DMS53 treated with DMSO at 0.1 percent for 48 hours (cell line): ENCODE results near the gene EXD3.

Experiments used
- DNase-seq: peaks from one replicate; lab custom pipeline; 2025; ENCODE audit not compliant: unreplicated experiment; lab: John Stamatoyannopoulos, UW

EXD3 gene

DNA sequence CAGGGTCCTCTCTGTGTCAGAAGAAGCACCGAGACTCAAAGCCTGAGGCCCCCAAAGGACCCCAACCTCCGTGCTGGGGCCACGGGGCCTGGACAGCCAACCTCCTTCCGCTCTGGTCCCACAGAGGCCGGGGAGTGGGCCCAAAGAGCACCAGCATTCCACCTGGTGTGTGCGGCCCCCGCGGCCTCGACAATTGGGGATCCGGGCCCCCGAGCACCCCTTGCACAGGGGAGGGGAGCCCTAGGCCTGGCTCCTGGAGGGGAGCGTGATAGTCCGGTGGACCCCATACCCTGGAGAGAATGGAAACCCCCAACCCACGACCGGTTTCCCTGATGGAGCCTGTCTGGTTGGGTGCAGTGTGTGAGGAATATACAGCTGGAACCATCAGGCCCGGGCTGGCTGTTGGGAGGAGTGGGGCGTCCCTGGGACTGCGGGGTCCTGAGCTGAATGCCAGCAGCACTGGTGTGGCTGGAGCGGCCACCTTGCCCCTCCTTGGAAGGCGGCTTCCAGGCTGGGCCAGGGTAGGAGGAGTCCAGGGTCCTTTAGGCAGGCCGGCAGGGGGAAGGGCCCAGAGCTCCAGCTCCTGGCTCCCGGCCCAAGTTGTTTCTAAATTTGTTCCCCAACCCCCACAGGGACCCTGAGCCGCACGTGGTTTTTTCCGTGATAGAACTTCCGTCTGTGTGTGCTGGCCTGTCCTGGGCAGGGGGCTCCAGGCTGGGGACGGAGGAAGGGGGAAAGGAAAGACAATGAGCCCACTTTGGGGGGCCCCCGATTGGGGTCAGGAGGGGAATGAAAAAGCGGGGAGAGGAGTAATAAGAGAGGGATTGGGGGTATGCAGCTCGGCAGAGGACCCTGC, 146.3 kb downstream of the EXD3 start:
- DNase-seq = no peak

DNA sequence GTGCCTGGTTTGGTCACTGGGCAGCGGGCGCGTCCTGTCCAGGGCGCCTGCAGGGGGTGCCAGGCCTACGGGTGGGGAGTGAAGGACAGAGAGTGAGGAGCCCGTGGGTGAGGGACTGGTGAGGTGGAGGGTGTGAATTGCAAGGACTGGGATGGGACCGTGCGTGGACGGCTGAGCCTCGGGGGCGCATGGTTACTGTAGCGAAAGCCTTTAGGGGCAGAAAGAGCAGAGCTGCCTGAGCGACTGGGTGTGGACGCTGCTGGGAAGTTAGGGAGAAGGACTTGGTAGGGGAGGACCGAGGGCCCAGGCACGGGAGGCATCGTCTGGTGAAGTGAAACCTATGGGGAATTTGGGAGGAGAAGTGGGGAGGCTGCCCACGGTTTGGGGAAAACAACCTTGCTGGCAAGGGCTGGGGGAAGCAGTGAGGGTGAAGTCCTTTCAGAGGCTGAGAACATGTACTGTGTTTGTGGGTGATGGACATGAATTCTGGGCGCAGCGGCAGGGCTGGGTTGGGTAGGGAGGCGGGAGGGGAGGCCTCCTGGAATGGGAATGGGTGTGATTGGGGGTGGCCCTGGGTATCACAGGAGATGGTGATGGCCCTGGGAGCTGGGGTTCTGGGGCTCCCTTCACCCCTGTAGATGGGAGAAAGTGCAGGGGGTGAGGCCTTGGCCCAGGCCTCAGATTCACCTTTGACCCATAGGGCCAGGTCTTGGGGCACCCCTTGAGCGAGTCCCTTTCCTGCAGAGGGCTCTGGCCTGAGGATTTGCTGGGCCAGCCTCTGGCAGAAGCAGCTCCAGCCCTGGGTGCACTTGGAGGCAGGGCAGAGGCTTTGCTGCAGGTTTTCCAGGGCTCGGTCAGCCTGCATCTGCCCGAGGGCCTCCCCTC, 147.1 kb downstream of the EXD3 start:
- no peak for DNase-seq

DNA sequence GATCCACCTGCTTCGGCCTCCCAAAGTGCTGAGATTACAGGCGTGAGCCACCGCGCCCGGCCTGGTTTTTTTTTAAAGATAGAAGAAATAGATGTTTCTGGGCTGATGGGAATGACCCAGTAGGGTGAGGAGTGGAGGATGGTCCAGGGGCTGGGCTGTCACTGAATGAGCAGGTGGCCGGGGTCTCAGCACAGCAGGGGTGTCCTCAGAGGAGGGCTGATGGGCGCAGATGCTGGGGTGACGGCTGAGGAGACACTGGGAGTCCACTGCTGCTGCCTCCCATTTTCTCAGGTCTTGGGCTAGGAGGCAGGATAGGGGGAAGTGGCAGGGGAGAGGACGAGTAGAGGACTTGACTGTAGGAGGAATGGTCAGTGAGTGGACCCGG, 147.8 kb downstream of the EXD3 start:
- no peak for DNase-seq

DNA sequence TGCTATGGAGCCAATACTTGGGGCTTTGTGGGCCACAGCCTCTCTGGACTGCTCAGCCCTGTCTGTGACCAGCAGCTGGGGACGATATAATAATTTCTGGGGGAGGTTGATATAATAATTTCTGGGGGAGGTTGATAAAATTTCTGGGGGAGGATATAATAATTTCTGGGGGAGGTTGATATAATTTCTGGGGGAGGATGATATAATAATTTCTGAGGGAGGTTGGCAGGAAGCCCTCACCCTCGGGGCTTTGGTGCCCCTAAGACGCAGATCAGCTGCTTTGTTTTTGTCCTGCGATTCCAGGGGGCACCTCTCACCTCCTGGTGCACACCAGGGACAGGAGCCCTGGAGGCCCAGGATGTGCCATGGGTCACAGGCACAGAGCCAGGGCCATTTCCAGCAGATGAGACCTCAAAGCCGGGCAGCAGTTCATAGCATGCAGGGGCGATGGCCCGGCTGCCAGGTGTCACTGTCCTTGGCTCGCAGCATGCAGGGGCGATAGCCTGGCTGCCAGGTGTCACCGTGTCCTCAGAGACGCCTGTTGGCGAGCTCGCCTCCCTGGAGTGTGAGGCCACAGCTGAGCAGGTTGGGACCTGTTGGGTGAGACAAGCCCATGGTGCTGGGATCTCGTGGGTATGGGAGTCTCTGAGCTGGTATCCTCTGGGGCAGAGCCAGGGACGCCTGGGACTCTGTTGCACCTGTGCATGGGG, 149.2 kb downstream of the EXD3 start:
- DNase-seq = peak; percentile 71

DNA sequence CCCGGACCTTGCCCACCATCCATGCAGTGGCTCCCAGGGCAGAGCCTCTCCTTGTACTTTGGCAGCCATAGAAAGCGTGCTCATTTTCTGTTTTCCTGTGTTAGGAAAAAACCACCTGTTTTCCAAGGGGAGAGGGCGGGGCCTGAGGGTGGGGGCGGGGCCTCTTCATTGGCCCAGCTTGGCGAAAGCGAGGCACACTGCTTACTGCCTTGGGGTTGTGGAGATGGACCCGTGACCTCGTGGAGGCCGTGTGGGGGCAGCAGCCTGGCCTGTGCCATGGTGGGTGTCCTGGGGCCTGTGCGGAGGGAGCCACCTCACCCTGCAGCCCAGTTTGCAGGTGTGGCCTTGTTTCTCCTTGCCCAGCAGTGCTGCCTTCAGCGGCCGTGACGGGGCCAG, 149.9 kb downstream of the EXD3 start:
- peak; percentile 60 for DNase-seq

DNA sequence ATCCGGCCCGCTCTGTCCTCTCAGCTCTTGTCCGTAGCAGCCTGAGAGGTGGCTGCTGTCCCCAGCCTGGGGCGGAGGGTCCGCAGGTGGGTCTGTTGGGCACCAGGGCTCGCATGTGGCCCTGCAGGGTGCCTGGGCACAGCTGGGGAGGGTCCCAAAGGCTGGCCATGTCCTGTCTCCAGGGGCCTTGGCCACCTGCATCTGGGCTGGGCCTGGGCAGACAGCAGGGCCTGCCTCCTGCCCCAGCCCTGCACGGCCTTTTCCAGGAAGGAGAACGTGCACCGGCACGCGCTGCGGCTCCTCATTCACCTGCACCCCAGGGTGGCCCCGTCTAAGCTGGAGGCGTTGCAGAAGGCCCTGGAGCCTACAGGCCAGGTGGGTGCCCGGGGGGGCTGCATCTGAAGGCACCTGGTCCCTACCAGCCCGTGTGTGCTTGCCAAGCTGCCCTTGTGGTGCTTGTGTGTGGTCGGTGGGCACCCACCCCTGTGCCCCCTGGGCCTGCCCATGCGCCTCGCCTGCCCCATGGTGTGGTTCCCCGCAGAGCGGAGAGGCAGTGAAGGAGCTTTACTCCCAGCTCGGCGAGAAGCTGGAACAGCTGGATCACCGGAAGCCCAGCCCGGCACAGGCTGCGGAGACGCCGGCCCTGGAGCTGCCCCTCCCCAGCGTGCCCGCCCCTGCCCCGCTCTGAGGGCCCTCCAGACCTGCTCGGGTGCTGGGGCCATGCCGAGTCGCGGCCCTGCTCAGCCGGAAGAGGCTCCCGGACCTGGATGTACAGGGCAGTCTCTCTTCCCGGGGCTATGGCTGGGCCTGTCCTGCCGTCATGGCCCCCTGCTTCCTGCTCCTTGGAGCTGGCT, 150.5 kb downstream of the EXD3 start:
- peak; percentile 55 for DNase-seq

DNA sequence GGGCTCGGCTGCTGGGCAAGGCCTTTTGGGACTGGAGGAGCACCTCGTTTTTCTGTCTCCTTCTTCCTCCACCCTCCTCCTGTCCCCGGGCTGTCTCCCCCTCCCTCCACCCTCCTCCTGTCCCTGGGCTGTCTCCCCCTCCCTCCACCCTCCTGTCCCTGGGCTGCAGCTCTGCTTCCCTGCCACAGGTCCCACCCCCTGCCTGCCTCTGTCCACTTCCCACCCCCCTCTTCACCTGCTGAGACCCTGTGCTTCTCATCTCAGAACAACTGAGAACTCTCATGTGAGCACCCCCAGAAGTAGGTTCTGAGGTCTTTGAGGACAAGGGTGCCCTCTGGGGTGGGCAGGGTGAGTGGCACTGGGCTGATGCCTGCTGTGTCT, 151.3 kb downstream of the EXD3 start:
- no peak for DNase-seq

DNA sequence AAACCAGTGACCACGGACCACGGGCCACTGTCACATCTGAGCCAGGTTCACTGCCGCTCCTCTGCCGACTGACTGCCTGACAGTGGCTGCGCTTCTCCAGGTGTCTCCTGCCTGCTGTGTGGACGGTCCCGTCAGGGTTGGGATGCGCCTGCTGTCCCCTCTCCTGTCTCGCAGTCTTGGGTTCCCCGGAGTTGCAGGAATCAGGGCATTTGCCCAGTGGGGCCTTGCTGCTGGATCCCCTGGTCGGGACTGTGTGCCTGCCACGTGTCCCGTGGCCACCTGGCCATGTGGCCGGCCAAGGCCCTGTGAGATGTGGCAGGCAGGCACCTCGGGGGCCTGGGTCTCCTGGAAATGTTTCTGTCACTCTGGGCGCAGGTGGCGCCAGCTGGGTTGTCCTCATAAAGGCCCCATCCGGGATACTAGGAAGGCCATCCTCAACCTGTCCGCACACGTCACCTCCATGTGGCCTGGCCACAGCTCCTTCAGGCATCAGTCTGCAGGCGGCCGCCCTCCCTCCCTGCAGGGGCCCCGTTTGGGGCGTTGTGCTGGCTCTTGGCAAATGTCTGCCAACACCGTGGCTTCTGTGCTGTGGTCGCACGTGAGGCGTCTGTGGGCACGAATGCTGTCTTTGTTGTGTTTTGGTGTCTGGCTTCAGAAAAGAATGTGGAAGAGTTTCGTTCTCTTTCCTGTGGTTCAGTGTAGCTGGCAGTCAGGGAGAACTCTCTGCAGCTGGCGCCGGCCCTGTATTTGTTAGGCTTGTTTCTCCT, 151.8 kb downstream of the EXD3 start:
- no peak for DNase-seq

DNA sequence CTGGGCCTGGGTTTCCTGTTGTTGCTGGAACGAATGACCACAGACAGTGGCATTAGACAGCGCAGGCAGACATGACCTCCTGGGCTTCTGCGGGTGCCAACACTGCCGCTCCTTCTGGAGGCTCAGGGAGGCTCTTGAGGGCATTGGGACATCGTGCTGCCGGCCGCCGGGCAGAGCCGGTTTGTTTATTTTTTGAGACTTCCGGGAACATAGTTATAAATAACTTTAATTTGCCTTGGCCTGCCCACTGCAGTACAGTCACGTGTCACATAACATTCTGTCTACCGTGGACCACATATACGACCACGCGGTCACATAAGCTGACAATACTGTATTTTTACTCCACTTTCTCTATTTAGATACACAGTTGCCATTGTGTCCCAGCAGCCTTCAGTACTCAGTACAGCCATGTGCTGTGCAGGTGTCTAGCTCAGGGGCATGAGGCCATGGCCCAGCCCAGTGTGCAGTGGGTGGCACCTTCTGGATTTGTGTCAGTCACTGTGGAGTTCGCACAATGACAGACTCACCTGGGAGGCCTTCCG, 153.7 kb downstream of the EXD3 start:
- peak; percentile 44 for DNase-seq

DNA sequence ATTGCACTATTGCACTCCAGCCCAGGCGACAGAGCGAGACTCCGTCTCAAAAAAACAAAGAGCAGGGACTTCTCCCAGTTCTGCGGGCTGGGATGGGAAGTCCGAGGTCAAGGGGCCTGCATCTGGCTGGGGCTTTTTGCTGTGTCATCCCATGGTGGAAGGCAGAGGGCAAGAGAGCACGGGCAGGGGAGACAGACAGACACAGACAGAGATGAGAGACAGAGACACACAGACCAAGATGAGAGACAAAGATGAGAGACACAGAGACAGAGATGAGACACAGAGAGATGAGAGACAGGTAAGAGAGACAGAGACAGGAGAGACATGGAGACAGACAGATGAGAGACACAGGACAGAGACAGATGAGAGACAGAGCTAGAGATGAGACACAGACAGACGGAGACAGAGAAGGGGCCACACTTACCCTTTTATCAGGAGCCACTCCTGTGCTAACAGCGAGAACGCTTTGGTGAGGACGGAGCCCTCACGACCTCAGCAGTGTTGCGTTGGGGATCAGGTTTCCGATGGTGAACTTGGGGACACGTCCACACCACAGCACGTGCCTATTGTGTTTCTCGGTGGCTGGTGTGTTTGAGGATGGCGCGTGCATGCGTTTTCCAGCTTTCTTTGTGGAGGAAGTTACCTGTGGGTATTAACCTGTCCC, 154.3 kb downstream of the EXD3 start:
- DNase-seq = no peak

DNA sequence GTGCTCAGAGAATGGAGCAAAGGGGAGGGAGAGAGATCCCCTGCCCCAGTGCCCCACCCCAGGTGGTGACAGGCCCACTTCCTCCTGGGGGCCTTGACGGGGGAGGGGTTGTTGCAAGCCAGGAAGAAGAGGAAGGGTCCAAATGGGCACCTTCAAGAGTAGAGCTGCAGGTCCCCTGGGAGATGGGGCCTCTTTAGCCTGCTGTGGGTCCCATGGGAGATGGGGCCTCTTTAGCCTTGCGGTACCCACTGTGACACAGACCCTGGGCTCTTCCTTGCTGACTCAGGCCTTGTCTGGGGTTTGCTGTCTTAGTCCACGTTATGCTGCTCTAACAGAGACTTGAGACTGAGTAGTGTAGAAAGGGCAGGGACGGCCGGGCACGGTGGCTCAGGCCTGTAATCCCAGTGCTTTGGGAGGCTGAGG, 155.0 kb downstream of the EXD3 start:
- DNase-seq = no peak

DNA sequence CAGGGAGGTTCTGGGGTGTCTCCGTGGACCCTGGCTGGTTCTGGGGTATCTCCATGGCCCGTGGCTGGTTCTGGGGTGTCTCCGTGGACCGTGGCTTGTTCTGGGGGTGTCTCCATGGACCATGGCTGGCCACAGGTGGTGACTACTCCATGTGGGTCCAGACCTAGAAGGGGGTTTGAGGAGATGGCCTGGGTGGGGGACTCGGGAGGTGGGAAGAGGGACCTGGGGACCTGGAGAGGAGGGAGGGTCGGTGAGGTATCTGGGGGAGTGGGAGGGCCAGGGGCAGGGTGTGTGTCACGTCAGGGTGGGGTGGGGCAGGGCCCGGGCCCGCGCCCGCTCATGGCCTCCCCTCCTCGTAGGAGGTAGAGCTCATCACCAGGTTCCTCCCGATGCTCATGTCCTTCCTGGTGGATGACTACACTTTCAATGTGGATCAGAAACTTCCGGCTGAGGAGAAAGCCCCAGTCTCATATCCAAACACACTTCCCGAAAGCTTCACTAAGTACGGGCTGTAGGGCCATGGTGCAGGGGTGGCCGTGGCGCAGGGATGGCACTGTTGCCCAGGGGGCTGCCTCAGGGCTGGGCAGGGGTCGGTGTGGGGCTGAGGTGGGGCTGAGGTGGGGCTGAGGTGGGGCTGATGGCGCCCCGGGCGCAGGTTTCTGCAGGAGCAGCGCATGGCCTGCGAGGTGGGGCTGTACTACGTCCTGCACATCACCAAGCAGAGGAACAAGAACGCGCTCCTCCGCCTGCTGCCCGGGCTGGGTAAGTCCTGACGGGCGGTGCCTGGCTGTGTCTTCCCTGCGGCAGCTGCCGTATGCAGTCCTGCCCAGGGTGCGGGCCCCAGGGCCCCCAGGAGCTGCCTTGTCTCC, 156.1 kb downstream of the EXD3 start:
- DNase-seq = no peak

DNA sequence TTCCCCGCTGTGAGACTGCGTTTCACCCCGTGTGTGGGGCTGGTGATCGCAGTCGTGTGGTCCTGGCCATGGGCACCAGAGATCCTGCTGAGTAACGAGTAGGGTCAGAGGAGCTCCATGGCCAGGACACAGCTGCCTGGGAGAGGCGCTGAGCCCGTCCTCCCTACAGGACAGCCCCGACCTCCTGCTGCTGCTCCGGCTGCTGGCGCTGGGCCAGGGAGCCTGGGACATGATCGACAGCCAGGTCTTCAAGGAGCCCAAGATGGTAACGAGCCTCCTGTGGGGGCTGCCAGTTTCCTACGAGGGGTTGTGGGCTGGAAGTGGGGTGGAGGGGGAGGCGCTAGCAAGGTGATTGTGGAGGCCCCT, 156.8 kb downstream of the EXD3 start:
- DNase-seq = no peak

DNA sequence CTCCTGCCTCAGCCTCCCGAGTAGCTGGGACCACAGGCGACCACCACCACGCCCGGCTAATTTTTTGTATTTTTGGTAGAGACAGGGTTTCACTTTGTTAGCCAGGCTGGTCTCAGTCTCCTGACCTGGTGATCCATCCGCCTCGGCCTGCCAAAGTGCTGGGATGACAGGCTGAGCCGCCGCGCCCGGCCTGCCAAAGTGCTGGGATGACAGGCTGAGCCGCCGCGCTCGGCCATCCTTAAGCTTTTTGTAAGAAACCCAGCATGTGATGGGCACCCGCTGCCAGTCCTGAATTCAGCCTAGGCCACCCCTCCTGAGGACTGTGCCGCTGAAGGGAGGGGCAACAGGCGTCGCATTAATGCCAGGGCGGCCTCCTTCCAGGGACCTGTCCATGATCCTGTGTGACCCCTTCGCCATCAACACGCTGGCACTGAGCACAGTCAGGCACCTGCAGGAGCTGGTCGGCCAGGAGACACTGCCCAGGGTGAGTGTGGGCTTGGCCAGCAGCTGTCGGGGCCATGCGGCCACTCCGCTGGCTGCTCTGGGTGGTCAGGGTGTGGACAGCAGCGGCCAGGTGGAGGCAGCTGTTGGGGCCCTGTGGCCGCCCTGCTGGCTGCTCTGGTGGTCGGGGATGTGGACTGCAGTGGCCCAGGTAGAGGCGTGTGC, 157.3 kb downstream of the EXD3 start:
- DNase-seq = no peak

DNA sequence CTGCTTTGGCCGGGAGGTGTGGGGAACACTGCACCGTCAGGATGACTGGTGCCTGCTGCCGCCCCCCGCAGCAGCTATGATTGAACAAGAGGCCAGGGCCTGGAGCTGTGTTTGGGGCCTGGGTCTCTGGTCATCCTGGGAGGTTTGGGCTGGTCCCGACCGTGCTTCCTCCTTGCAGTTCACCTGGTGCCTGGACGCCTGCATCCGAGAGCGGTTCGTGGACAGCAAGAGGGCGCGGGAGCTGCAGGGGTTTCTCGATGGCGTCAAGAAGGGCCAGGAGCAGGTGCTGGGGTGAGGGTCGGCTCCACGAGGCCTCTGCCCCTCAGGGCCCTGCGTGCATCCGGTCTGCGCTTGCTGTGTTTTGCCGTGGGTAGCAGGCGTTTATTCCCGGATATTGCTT, 158.9 kb downstream of the EXD3 start:
- no peak for DNase-seq

DNA sequence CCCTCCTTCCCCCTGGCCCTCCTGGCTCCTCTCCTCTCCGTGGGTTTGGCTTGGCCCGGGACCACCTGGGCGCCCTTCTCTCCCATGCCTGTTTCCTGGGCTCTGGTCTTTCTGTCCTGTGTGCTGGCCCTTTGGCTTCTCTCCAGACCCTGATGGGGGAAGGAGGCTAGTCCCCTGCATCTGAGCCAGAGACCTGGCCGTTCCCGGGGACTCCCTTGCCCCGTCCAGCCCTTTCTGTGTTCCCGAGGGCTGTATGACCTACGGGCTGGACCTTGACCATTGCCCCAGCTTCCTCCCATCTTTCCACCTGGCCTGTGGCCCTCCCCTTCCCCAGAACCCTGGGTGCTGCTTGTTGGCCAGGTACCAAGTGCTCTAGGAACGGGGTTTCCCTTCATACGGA, 159.5 kb downstream of the EXD3 start:
- no peak for DNase-seq

DNA sequence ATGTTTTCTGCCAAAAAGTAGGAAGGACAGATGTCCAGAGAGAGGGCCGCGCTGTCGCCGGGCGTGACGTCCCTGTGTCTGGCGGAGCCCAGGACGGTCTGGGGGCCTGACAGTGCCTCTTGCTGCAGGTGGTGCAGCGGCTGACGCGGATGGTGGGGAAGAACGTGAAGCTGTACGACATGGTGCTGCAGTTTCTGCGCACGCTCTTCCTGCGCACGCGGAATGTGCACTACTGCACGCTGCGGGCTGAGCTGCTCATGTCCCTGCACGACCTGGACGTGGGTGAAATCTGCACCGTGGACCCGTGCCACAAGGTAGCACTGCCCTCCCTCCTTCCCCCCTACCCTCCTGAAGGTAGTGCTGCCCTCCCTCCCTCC, 160.1 kb downstream of the EXD3 start:
- no peak for DNase-seq
